GM04504 (cell line): Measurements from ENCODE around the gene PPL.
"Not testable (repeated sequence)": the region's sequence is repeated elsewhere in the genome, so short reads cannot be mapped to it uniquely, and the experiment has no call there.

ENCODE experiments used
- DNase-seq: peaks from one replicate; pipeline ENCODE4 v3.0.0-alpha.2; 2012; ENCODE audit warnings: low read depth

PPL gene

DNA sequence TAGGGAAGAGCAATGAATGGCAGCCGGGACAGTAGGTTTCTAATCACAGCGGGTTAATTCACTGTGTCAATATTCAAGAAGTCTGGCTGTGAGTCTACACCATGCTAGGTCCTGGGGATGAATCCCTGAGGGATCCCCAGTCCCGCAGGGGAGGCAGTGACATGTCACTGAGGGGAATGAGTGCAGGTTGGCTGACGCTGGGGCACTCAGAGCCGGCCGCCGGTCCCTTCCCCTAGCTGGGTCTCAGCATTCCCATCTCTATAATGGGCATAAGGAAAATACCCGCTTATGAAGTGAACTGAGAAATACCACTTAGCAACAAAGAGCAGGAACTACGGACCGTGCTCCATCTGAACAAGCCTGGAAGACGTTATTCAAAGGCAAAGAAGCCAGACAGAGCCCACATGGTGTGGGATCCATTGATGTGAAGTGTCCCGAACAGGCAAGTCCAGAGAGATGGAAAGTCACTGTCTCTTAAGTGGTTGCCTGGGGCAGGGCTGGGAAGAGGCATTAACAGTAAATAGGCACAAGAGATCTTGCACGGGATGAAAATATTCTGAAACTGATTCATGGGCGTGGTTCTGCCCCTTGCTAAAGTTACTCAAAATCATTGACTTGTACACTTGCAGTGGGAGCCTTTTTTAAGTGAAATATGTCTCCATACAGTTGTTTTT is 31.9 kb downstream of the PPL start:
- DNase-seq = no peak

GRCh38 chr16:4904108-4904941 is 32.6 kb downstream of the PPL start:
- no peak for DNase-seq

- DNase-seq = no peak
These were observed 34.9 kb downstream of the PPL start for GRCh38 chr16:4902038-4902437.

DNA sequence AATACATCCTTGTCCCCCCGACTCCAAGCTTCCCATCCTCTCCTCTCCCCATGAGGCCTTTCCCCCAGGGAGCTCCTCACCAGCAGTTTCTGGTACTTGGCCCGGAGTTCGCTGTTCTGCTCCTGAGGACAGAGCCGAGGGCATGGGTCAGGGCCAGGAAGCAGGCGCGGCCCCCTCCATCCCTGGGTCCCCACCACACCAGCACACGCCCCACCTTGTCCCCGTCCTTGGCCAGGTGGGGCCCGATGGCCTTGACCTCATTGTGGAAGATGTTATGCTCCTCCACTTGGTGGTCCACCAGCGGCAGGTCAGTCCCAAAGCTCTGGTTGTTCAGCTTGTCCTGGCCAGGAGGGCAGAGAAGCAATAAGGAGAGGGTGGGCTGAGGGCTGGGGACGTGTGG is 36.2 kb downstream of the PPL start:
- no peak for DNase-seq

DNA sequence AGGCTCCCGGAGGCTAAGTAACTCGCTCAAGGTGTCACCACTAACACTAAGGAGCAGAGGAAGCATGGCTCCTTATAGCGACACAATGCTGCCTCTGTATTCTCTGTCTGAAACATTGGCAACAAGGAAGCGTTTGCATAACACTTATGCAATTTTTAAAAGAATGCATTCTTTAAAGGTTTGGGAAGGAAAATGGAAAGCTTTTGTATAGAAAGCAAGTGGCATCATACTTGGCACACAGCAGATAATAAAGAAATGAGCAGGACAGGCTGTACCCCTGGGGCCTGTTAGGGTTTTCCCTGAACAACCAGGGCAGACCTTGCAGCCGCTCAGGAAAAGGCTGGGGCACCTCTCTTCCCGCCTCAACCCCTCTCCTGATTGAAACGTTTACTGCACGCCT is 36.9 kb downstream of the PPL start:
- DNase-seq = no peak

GRCh38 chr16:4899474-4899846 is 37.5 kb downstream of the PPL start:
- no peak for DNase-seq

DNA sequence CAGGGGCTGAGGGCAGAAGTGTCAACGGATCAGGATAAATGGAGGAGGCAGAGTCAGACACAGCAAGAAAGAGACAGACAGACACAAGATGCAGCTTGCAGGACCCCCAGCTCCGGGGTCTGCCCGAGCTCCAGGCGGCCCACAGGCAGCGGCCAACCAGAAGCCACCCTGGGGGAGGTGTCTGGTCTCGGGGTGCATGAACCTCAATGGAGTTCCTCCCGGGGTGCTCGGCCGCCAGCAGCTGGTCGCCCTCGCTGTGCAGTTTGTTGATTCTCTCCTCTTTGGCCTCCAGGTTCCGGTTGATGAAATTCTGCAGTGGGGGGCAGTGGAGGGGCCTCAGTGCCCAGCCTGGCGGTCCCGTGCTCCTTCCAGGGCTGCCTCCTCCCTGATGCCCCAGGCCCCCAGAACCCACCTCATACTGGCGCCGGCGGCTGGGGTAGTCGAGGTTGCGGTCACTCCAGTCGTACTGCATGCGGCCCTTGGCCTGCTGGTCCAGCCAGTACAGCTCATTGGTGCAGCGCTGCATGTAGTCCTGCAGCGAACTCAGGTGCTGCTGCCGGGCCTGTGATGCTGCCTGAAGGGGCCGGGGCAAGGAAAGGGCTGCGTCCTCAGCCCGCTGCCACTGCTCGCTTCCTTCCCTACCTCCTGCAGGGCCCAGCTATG is 38.0 kb downstream of the PPL start:
- no peak for DNase-seq

DNA sequence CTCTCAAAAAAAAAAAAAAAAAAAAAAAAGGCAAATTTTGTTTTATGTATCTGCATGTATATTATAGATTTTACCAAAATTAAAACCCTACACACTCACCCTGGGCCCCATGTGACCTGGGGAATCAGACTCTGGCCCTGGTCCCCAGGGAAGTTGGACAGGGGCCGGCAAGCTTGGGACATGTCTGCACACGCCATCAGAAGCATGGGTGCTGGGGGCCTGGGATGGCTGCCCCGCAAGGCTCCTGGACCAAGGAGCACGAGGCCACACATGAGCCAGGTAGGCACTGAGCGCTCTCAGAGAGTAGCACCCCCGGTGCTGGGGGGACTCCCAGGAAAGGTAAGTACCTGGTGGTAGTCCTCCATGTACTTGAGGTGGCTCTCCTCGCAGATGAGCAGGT is 39.6 kb downstream of the PPL start:
- no peak for DNase-seq

GRCh38 chr16:4896761-4897160 is 40.2 kb downstream of the PPL start:
- DNase-seq = not testable (repeated sequence)

DNA sequence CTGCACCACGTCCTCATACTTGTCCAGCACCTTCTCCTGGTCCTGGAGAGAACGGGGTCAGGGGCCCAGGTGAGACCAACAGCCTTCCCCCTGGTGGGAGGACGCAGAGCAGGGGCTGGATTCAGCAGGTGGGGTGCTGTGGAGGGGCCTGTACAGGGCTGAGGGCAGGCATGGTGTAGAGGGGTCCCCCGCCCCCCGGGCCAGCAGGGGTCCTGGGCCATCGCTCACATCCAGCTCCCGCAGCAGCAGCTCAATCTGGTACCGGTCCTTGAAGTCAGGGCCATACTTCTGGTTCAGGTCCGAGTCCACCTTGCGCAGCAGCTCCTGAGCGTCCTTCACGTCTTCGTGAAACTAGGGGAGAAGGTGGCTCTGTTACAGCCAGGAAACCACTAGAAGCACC is 41.6 kb downstream of the PPL start:
- no peak for DNase-seq

DNA sequence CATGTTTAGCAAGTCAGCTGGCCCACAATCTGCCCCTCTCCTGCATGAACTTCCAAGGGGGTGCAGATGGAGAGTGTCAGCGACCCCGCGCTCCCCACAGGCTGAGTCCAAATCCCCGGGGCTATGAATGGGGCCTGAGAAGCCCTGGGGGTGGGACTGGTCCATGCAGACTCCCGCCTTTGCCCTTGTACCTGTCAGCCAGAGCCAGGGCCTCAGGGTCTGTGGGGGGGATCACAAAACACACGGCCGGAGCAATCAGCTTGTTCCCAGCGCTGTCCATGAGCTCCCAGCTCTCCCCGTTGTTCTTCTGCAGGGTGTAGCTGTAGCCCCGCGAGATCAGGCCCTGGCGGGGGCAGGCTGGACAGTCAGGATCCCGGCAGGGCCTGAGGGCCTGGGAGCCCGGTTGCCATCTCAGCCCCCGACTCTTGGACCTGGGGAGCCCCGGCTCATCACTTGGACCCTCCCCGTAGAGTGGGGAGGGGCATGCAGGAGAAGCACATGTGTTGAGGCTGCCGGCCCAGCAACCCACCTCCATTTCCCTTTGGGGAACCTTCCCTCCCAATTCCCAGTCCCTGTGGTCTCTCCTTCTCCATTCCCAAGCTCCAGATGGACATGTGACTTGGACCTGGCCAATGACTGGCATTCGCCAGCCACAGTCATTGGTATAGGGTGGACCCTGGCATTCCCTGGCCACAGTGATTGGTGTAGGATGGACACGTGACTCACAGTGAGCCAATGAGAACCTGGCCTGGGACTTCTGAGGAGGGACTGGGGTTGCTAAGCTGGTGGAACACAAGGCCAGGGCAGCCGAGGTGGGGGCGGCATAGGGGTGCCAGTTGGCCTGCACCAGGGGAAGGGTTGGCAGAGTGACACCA is 42.4 kb downstream of the PPL start:
- no peak for DNase-seq

DNA sequence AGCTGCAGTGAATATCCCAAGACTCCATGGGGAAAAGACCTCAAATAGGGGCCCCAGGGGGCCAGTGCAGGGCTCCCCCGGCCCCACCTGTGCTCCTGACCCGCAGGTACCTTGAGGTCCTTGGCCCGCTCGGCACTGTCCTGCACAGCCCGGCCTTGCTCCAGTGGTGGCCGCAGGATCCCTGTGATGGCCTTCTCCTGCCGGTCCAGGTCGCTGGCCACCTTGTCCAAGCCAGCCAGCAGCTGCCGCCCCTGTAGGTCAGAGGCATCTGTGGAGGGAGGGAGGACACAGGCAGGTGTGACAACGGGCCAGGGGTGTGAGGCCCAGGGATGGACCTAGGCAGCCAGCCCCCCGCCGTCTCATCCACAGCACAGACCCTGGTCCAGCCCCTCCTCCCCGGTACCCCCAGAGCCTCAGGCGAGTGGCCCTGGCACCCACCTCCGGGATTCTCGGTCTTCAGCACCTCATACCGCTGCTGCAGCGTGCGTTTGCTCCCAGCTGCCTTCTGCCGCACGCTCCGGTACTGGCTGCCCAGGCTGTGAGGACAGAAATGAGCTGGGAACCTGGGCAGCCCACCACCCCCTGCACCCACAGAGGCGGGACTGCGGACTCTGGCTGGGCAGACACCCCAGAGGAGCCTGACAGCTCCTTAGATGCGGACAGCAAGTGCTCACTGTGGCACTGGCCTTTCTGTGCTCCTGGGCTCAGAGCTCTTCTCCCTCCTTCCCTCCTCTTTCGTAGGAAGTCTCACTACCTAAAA is 43.7 kb downstream of the PPL start:
- no peak for DNase-seq

DNA sequence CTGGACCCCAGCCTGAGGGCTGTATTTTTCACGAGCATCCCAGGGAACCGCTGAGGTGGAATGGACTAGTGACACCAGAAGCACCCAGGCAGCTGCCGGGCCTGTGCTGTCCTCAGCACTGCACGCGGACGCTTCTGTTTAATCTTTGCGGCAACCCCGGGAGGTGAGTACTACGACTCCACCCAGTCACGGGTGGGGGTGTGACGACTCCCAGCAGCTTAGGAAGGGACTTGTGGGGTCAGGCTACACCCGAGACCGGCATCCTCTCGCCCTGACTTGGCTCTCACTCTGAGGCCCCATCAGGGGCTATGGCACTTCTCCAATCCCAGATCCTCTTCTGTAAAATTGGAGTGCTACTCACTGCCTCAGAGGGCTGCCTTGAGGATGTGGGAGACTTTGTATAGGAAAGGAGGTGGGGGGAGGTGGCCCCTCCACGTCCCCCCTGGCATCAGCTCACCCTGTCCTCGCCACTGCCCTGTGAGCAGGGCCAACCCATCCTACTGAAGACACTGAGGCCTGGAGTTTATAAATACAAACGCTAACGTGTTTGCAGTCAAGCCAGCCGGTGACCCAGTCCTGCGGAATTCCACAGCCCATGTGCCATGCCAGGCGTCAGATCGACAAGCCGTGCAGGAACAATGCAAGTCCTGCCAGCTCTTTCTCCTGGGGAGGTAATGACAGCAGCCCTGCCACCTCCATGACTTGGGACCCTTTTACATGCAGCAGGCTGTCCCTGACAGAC is 44.4 kb downstream of the PPL start:
- DNase-seq = no peak

DNA sequence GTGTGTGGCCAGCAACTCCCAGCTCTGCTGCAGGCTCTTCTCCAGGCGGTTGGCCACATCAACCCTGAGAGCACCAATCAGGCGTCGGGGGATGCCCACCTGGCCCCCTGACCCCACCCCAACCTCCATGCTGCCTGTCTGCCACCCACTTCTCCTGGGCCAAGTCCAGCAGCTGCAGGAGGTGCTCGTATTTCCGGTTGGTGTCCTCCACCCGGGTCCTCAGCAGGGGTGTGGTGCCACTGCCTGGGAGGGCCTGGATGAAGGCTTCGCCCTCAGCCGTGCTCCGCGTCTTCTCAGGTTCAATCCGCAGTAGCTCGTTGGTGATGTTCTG is 45.1 kb downstream of the PPL start:
- no peak for DNase-seq

DNA sequence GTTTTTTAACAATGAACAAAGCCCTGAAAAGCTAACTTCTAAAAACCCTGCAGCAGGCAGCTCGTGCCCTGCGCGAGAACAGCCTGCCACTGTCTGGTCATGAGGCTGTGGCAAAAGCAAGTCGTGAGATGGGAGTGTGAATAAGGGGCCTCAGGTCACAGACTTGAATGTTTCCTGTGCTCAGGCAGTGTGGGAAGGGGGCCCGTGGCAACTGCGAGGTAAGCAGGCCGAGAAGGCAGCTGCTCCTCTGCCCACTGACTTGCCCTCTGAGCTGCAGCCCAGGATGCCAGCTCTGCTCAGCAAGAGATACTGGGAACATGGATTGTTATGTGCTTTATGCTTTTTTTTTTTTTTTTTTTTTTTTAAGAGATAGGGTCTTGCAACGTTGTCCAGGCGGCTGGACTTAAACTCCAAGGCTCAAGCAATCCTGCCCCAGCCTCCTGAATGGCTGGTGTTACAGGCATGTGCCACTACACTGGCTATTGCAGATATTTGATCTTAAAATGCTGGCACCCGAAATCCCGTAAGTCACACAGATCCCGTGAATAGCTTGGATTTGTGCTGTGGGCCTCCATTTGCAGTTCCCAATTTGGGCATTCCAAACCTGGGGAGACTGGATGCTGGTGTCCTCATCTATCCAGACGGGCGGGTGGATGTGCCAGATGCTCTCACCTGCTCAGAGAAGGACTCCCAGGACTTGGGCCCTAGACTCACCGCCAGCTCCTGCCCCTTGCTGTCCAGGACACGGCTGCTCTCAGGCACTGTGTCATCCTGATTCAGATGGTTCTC is 45.7 kb downstream of the PPL start:
- no peak for DNase-seq

DNA sequence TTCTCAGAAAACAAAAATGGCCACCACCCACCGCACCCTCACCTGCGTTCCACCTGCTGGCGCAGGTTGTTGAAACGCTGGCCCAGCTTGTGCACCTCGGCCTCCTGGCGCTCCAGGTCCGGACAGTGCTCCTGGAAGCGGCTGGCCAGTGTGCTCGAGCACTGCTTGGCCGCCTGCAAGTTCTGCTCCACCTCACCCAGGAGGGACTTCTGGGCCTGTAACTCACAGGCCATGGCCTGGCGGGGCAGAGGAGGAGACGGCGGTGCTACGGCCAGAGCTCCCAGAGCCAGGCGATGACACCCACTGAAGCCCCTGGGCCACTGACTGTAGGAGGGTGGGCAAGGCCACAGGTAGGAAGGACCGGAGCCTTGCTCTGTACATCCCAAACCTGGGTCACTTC is 46.3 kb downstream of the PPL start:
- DNase-seq = no peak

DNA sequence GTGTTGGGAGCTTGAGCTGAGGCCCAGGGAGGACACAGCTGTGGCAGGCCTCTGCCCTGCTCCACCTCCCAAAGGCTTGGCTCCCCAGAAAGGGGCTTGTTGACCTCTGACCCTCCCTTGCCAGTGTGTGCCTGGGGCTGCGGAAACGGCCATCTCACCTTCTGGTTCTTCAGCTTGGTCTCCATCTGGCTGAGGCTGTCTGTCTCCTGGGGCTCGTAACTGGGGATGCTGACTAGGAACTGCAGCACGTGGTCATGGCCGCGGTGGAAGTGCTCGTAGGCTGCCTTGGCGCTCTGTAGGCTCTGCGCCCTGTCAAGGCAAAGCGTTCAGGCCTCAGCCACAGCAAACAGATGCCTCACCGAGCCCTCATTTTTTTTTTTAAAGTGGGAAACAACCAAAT is 46.9 kb downstream of the PPL start:
- no peak for DNase-seq

- no peak for DNase-seq
These were observed 48.4 kb downstream of the PPL start for GRCh38 chr16:4888428-4889135.

- no peak for DNase-seq
These were observed 50.8 kb downstream of the PPL start for GRCh38 chr16:4886151-4886550.
